Mucosa of gallbladder (tissue), 1 donor: Measurements from ENCODE around the gene GABRG3. TPM values are rescaled to one million over a fixed set of nuclear protein-coding genes. Genes with fewer than 3 reads are reported as not detected.

Experiments
- DNase-seq: peaks from one replicate; pipeline ENCODE4 v3.0.0-alpha.2; 2020; ENCODE audit warnings: low spot score
- total RNA-seq: library from RNA; stranded (reverse); gene quantifications from one replicate; pipeline ENCODE4 v1.2.1, GENCODE V29; 2021
- donor health status: DM: no; HTN: no; CAD: no.

Gene GABRG3
- total RNA-seq, 1 donor from 2014 or later: not detected

DNA sequence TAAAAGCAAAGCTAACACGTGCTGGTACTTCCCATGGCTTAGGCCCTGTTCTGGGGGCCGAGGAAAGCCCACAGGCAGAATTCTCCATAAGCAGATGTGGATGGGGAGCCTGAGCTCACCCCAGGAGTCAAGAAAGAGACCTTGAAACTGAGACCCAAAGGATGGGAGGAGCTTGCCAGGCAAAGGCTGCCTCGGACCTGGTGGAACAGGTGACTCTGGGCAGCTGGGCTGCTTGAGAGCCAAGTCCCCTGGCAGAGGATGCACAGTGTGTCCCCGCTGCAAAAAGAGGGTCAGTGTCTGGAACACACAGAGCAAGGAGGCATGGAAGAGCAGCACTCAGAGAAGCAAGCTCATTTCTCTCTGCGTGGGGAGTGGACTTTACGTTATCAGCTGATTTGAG, 528.7 kb downstream of the GABRG3 start:
- DNase-seq: no peak

DNA sequence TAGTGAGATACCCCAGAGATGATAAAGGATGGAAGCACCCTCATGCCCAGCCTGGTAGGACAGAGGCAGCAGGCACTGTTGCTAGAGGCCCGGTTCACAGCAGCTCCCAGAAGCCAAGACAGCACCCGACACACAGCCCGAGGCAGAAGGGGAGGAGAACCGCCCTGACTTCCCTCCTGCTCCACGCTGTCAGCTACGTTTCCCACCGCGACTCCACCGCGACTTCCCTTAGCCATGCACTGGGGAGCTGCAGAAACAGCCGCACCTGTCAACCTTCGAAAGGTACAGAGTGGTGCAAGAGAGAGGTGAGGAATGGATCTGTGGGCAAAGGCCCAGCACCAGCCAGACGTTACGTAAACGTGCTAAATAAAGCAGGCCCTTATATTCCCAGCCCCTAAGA, 529.2 kb downstream of the GABRG3 start:
- no peak for DNase-seq

DNA sequence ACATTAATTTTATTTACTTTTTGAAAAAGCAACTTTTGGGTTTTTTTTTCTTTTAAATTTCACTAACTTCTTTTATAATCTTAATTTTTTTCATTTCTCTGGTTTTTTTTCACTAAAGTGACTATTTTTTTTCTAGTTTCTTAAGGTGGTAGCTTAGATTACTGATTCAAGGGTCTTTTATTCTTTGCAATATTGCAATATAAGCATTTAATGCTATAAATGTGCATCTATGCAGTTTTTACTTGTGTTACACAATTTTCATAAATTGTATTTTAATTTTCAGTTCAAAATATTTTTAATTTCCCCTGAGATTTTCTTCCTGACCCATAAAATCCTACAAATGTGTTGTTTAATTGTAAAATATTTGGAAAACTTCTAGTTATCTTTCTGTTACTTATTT, 535.8 kb downstream of the GABRG3 start:
- no peak for DNase-seq

DNA sequence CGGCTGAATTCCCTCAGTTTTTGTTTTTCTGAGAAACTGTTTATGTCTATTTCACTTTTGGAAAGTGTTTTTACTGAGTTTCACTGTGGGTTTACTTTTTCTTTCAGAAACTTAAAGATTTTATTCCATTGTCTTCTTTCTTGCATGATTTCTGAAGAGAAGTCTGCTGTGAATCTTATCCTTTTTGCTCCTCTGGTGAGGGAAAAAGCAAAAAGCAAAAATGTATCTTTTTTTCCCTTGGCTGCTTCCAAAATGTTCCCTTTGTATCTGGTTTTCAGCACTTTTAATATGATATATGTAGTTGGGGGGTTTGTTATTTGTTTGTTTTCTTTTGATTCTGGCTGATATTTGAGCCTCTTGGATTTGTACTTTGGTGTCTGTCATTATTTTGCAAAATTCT, 538.0 kb downstream of the GABRG3 start:
- DNase-seq: no peak

DNA sequence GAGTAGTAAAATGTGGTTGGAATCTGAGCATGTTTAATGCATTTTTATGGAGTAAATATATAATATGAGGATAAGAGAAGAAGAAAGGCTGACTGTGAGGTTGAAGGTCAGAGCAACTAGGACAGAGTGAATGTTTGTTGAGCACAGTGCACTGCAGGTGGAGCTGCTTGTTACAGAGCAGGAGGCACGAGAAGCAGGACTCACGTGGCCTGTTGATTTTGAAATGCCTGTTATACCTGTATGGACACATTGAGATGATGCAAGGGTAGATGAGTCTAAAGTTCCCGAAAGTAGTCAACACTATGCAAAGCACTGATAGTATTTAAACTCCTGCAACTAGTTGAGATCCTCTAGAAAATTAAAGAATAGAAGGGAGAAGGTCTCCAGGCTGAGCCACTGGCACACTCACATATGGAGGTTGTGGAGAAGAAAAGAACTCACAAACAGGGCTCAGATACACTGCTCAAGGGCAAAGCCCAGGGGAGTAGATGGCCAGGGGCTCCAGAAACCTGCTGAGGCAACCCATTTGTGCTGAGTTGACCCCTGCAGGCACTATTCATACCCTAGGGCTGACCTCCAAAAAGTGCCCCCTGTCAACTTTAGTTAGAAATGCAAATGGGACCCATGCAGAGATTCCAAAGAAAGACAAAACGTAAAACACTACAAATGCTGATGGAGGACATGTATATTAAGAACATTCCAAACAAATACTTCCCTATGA, 541.5 kb downstream of the GABRG3 start:
- no peak for DNase-seq

DNA sequence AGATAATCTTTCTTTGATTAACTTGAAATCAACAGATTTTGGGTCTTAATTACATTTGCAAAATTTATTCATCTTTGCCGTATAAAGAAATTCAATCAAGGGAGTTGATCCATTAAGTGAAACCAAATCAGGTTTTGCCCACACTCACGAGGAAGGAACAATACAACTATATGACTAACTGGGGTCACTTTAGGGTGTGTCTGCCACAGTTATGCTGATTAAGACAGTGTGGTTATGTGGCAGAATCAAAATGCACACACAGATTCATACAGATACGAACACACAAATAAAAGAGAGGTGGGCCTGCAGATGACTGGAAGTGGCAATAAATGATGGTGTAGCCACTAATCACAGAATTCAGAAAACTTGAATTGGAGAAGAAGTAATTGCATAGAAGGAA, 543.5 kb downstream of the GABRG3 start:
- DNase-seq: no peak

DNA sequence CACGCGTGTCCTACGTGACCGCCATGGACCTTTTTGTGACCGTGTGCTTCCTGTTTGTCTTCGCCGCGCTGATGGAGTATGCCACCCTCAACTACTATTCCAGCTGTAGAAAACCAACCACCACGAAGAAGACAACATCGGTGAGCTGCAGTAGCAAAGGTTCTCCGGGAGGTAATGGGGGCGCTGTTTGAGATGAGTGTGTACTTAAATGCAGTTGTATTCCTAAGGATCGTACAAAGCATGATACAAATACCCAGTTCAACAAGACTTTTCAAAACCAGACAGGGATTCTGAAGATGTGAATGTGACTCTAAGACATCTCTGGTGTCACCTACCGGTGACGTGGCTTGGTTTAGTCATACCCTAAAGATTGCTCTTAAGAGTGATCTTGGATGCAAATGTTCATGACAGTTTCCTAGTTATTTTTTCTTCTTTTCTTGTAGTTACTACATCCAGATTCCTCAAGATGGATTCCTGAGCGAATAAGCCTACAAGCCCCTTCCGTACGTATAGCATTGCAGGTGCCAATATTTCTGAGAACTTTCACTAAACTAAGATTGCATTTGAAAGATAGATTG, 556.6 kb downstream of the GABRG3 start:
- DNase-seq: no peak

DNA sequence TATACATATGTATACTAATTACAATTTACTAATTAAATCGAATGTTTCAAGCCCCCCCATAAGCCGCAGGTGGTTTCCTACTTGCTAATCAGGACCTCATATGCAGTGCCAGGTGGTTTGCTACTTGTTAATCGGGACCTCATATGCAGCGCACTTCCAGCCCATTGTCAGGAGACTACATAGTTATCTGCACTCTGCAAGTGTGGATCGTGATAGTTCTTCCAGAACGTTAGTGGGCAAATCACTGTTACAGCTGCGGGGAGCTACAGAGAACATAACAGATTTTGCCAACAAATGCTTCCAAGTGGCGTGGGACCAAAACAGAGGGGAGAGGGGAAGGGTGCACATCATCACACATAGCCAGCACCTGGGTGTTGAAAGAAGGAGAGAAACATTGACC, 558.4 kb downstream of the GABRG3 start:
- no peak for DNase-seq

DNA sequence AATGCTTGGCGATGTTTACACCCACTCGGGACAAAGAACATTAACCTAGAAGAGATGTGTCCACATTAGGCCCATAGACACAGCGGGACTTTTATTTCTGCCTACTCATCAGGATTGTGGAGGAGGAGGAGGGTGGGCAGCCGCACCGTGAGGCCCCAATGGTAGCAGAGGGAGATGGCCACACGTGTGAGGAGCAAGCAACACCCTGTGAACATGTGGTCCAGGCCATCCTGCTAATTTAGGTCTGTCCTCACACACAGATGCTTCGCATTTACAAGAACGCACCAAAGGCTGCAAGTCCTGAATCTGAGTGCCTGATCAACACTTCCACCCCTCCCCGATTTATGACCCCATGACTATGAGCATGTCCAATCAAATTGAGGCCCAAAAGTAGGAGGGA, 560.0 kb downstream of the GABRG3 start:
- no peak for DNase-seq

DNA sequence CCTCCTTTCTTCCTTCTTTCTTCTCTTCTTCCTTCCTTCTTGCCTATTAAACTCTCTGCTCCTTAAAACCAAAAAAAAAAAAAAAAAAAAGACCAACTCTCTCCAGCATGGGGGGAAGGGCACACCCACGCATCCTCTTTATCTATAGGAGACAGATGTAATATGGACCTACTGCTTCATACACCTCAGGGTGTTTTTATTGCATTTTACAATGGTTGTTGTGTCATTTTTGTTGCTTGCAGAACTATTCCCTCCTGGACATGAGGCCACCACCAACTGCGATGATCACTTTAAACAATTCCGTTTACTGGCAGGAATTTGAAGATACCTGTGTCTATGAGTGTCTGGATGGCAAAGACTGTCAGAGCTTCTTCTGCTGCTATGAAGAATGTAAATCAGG, 561.4 kb downstream of the GABRG3 start:
- DNase-seq: no peak

DNA sequence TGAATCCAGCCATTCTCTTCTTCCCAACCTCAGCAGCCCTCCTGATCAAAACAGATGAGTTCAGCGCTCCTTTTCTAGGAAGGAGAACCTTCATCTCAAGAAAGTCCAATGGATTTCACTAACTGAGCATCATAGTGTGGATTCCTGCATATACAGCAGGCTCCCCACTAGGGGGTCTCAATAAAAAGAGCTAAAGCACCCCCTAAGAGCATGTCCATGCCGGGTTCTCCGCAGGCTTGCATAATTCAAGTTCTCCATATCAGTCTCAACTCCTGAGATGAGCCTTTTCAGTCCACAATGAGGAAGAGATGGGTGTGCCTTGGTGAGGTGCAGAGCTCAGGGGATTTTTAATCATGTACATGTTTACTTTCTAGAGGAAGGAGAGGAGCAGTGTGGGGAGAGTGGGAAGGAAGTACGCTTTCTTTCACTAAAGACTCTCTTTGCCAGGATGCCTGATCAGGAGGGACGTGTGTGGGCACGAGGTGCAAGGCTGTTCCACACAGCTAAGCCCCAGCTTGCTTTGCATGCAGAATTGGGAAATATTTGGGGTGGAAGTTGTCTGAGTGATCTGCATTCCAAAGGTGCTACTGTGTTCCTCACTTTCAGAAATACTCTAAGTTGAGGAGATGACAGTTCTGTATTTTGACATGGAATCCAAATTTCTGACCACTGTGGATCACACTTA, 564.6 kb downstream of the GABRG3 start:
- DNase-seq: no peak

DNA sequence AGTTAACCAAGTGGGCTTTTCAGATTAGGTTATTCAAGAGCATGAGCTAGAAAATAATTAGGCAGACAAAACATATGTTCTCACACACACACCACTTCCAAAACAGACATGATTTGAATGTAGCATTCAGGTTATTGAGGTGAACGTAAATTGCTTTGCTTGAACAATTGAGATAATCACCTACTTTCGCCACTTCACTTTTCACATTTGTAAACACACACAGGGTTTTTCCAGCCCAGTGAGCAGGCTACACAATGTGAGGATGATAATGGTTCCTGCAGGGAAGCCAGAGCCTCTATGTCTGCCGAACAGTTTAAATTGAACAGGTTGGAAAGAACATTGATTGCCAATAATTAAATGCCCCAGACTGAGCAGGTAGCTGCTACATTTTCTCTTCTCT, 567.3 kb downstream of the GABRG3 start:
- no peak for DNase-seq

DNA sequence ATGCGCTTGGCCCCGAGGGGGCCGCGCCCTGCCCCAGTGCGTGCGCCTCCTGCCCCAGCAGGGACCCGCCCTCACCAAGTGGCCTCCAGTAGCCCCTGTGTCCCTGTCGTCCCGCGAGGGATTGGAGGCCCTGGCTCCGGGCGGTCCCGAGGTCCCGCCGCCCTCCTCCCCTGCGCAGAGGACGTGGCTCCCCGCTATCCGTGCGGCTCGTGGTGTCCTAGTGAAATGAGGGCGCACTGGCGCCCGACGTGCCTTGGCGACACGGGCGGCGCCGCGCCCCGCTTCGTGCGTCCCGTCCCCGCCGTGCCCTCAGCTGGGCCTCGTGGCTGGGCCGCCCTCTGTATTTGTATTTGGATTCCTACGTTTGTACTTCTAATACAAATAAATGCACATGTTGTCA, 570.6 kb downstream of the GABRG3 start:
- DNase-seq: no peak

DNA sequence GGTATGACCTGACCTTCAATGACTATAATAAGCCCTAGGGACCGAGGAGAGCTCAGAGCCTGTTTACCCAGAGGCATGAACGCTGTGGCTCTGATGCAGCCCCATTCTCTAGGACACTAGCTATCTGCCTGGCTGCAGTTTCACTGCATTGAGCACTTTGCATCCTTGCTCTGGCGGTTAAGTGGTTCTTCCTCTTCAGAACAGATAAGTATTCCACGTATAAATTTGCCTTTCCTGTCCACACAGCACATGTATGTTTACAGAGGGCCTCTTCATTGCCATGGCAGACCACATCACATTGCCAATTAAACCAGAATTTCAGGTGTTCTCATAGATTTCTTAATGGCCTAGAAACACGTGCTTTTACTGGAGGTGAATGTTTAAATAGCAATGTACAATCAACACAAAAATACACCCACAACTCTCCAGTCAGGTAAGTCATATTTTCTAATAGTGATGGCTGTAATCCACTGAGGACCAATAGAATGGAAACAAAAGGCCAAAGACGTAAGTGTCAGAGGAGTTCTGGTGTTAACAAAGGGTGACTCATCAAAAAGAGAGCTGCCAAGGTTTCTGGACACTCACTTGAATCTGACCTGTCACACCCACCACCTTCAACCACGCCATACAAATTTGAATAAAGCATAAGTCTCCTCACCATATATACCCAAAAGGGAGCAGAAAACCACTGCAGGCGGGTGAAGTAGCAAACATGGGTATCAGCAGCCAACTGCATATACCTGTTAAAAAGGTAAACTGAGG, 574.7 kb downstream of the GABRG3 start:
- no peak for DNase-seq

DNA sequence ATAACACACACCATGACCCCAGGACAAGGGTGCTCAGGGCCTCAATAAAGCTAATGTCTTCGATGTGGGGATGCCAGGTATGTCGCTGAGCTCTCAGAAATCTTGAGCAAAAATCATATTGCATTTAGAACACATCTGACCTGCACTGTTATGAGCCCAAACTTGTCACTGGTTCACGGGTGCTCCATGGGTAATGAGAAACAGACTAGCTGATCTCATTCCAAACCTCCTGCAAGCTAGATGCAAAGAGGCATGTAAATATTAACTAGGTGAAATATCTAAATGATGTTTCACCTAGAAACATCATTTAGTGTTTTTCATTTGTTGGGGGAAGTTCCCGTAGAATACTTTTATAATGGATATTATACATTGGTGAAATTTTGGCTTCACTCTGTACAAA, 578.8 kb downstream of the GABRG3 start:
- DNase-seq: no peak

DNA sequence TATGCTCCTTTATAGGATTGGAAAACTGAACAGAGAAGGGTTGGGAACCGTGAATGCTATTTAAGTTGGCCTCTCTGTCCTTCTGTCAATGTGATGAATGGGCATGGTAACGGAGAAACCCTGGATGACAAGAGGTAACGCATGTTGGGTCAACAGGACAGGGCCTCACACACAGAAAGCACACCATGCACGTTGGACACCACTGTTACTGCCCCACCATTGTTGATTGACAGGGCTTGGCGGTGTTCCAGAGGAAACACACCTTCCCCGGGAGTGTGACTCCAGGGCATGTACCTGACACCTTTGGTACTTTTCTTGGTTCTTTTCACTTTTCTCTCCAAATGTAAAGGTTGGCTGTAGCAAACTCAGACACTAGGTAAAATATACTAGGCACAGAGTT, 579.7 kb downstream of the GABRG3 start:
- DNase-seq: no peak

DNA sequence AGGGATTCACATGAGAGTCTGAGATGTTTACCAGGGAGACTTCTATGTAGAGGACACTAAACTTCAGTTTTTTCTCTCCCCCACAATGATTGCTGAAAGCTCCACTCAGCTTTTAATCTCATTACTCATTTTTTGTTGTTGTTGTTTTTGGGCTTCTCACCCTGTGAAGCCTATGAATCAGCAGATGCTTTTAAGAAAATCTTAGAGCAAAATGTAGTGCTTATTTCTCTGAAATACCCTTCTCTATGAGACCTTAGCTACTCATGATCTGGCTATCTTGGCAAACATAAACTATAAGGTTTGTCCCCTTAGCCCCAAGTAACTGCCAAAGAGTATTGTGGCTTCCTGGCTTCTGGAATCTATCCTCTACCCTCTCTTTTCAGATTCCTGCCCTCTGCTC, 590.8 kb downstream of the GABRG3 start:
- no peak for DNase-seq

DNA sequence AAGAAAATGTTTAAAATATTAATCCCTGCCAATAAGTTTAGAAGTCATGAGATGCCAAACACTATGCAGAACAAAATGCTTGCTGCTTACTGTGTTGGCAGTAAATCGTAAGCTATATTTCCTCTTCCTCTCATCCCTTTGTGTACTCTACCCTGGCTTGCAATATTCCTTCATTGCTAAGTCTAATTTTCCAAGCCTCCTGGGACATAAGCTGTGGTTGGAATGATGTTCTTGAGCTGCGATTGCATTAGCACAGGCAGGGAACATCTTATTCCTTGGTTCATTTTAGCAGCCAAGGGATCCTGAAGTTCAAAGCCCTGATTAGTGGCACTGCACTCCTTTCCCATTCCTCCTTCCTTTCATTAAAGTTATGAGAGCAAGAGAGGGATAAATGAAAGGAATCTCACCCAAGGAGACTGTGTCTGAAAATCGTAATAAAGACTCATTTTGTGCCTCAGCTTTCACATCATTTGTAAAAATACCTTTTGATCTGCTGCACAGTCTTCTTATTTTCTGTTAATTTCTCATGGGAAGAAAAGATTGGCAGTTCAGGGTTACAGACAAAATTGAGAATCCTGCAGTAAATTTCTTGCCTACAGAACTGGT, 592.9 kb downstream of the GABRG3 start:
- DNase-seq: no peak

DNA sequence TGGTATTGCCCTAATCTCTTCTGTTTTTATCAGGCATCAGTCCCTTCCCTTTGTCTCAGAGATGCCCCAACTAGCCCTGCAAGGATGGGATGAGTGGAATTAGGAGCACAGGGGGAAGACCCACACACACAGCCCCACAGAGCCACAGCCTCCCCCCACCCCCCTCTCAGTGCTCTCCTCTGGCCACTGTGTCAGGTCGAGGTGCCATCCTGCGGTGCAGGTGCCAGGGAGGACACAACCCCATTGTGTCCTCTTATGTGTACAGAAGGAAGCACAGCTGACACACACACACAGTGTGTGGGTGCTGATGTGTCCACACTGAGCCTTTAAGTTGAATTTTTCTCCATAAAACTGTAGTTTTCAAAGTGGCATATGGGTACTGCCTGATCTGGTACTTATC, 593.7 kb downstream of the GABRG3 start:
- no peak for DNase-seq

DNA sequence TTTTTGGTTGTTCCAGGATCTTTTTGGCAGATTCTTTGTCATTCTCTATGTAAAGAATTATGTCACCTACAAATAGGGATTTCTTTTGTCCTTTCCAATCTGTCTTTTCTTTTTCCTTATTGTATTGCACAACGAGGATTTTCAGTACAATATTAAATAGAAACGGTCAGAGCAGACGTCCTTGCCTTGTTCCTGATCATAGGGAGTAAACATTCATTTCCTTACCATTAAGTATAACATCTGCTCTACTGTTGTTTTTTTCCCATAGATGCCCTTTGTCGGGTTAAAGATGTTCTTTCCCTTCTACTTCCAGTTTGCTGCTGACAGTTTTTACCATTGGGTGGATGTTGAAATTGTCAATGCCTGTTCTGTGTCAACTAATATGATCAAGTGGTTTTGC, 599.8 kb downstream of the GABRG3 start:
- no peak for DNase-seq

DNA sequence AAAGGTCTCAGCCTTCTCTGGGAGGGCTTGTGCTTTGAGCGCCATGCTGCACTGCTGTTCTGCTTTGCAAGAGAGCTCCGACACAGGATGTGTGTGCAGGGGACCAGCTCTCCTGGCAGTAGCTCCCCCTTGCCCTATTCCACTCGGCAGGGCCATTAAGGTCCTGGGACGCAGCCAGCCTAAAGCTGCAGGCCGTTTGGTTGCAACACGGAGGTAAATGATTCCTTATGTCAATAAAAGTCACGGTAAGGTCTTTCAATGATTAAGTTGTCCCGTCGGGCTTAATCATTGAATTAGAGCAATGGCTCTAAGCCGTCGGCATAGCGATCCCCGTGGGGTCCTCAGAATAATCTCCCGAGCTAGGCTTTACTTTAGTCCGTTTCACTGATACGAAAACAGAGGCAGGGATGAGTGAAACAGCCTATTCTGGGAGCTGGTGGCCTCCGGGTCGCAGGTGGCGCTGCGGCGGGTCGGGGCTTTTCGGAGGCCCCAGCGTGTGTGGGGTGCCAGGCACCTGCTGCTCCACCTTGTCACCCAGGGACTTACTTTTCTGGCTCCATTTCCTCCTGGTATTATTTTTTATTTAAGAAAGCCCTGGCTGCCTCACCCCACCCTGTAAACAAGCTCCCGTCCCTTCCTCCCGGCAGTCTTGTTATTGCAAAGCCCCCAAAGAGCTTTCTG, 603.0 kb downstream of the GABRG3 start:
- DNase-seq: peak; percentile 35
